Eye (tissue), 1 donor: ENCODE measurements around the gene RGS9.
A peak's percentile ranks its signal among the peaks of the same experiment; 100 is the strongest.

Experiments
- DNase-seq: peaks from one replicate; pipeline ENCODE4 v3.0.0-alpha.2; 2015

RGS9 gene

DNA sequence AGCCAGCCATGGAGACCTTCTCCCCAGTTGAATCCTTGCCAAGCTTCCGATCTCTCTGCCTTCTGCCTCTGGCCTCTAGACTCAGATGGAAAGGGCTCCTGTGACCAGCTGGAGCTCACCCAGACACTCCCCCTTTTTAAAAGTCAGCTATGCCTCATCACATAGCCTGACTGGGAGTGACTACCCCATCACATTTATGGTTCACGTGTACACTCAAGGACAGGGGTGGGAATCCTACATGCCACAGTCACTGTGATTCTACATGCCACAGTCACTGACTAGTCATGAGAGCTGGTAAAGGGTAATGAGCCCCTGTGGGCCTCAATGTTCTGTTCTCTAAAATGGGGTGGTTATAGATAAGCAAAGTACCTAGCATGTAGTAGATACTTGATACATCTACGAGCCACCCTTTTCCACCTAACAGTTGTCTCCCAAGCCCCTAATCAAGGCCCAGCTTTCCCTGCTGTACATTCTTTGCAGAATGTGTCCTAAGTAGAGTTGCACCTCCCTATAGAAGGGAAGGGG, 85.1 kb downstream of the RGS9 start:
- no peak for DNase-seq

DNA sequence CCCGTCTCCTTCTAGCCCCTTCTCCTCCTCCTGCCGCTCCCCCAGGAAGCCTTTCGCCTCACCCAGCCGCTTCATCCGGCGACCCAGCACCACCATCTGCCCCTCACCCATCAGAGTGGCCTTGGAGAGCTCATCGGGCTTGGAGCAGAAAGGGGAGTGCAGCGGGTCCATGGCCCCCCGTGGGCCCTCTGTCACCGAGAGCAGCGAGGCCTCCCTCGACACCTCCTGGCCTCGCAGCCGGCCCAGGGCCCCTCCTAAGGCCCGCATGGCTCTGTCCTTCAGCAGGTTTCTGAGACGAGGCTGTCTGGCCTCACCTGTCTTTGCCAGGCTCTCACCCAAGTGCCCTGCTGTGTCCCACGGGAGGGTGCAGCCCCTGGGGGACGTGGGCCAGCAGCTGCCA, 87.9 kb downstream of the RGS9 start:
- DNase-seq: no peak

DNA sequence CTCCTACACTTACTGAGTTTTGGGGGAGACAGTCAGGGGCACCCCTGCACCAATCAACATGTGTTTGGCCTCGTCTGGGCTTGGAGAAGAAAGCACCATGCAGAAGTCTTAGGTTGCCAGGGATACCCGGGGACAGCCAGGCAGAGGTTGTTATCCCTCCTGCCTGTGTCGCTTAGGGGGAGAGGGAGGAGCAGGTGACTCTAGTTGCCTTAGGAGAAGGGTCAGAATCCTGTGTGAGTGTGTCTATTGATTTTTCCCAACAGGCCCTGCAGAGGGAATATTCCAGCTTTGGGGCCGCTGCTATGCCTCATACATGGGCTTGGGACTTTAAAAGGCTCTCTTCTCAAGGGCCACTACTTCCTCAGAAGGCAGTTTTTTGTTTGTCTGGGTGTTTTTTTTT, 89.1 kb downstream of the RGS9 start:
- peak; percentile 21 for DNase-seq

DNA sequence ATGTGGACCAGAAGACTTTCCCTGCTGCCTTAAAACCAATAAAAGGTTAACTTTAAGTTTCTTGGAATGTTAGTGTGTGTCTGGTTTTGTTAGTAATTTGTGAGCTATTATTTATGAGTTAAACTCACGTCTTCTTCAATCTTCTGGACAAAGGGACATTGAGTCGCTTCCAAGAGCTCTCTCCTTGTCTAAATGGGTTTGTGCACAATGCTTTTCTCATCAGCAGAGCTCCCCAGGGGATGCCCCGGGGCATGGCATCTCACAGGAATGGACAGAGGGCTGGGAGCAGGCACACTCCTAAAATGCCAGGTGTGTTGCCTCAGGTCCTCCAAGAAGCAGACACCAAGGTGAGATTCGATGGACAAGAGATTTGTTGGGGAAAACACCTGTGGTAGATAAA, 90.5 kb downstream of the RGS9 start:
- DNase-seq: no peak

DNA sequence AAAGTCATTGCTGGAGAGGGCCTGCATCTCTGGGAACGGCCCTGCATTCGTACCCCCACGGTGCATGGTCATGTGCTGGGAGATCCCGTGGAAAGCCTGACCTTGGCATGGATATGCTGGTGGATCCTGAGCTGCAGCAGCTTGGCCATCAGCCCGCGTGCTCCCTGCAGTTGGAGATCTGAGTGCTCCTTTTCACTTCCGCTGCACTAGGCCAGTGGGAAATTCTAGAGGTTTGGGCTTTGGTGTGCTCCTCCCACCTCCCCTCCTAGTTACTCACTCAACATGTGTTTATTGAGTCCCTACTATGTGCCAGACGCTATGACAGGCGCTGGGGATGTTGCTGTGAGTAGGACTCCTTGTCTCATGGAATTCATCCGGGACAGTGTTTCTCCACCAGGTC, 91.1 kb downstream of the RGS9 start:
- DNase-seq: no peak

DNA sequence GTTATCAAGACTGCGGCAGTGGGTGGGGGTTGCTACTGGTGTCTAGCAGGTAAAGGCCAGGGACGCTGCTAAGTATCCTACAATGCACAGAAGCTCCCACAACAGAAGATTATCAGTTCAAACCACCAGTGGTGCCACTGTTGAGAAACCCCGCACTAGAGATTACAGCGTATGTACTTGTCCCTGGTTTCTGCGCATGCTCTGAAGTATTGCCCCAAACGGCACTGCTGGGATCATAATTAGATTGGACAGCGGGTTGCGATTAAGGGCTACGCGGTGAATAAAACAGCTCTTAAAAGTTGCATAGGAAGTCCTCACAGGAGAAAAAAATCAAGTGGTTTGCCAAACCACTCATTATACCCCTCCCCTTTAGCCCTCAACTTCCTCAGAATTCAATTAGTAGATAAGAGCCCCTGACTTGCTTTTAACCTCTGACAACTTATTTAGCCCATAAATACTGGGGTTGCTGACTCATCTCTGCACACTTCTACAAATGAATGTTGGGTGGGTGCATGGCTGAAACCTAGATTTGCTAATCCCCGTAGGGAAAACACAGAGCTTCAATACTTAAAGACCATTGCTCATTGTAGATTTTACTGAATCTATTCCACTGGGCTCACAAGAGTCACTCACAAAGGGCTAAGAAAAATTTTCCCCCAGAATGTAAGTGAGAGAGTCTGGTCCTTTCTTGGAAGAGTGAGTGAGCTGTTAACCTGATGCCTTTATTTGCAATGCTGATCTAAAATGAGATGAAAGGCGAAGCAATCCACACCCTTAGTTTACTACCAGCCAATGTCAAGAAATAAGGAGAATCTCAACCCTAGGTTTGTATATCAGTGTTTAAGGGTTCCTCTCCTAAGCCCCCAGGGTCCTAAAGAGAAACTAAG, 91.8 kb downstream of the RGS9 start:
- DNase-seq: peak; percentile 73

DNA sequence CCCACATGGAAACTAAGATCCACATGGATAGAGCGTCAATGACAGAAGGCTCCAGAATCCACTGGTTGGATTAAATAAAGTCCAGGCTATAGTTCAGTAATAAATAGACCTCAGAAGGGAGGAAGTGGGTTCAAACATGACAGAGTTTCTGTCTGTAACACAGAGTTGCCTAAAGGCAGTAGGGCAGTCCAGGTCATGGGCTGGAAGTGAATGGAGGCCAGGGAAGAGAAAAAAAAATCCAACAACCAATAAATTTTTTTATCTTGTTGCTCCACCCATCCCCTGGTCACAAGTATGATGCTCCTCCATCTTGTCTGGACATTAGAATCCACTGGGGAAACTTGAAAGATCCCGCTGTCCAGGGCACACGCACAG, 92.4 kb downstream of the RGS9 start:
- no peak for DNase-seq

DNA sequence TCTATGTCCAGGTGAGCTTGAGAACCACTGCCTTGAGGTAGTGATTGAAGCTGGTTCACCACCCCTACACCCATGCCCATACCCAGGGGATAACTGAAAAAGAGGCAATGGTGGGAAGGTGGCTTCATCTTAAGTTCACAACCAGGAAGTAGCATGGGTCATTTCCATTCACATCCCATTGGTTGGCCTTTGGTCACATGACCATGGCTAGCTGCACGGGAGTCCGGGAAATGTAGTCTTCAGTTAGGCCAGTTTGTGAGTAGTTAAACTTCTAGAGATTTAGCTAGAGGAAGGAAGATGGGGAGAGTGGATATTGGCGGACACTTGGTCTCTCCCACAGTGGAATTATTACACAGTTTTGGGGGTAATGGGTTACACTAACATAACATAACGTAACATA, 92.9 kb downstream of the RGS9 start:
- DNase-seq: no peak

DNA sequence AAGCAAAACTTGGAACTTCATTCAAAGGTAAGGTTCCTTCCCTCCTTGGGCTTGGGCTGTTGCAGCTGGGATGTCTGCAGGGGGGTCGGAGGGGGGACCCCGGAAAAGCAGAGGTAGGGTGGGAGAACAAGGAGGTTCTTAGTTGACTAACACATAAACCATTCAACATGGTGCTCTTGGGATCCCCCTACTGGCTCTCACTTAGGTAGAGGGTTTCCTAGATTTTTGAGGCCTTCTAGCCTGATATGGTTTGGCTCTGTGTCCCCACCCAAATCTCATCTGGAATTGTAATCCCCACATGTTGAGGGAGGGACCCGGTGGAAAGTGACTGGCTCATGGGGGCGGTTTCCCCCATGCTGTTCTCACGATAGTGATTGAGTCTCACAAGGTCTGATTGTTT, 93.9 kb downstream of the RGS9 start:
- no peak for DNase-seq

DNA sequence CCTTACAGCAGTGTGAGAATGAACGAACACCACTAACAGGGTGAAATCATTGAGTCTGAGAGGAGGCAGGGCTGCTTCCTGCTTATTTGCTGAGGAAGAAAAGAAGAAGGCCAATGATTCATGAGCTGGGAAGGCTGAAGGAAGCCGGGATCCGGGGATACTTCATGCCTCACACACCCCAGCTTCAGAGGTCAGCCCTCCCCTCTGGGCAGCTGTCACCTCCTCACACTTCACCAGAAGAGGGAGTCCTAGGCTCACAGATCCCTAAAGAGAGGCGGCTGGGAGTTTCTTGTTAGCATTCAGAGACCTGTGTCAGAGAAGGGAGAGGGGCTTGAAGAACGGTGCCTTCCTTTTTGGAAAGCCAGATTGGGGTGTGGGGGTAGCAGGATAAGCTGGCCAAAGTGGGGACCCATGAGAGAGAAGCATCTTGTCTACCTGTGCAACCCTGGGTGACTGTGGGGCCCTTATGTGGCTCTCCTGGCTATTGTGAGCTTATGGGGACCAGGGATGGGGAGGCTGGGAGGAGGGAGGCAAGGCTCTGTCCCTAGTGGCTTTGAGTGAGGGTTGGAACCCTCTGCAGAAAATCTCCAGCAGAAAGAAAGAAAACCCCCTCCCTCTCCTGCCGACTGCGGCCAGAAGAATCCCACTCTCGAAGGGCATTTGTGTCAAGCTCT, 94.6 kb downstream of the RGS9 start:
- peak; percentile 89 for DNase-seq

DNA sequence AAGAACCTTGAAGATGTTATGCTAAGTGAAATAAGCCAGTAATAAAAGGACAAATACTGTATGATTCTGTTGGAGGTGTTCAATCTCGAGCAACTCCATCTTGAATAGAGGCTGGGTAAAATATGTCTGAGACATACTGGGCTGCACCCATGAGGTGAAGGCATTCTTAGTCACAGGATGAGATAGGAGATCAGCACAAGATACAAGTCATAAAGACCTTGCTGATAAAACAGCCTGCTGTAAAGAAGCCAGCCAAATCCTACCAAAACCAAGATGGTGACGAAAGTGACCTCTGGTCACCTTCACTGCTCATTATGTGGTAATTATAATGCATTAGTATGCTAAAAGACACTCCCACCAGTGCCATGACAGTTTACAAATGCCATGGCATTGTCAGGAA, 98.1 kb downstream of the RGS9 start:
- DNase-seq: no peak

DNA sequence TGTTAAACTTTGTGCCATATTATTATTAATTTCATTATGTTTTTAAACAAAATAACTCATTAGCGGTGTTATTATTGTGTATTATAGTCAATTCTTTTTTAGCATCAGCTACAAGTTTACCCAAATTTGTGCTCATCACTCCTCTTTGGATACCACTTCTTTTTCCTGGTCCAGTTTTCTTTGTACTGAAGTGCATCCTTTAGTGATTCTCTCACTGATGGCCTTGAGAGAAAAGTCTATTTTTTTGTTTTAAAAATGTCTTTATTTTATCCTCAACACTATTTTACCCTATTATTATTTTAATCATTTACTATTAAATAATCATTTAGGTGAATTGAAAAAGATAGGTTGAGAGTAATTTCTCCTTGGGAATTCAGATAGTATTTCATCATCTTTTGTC, 99.2 kb downstream of the RGS9 start:
- DNase-seq: no peak

DNA sequence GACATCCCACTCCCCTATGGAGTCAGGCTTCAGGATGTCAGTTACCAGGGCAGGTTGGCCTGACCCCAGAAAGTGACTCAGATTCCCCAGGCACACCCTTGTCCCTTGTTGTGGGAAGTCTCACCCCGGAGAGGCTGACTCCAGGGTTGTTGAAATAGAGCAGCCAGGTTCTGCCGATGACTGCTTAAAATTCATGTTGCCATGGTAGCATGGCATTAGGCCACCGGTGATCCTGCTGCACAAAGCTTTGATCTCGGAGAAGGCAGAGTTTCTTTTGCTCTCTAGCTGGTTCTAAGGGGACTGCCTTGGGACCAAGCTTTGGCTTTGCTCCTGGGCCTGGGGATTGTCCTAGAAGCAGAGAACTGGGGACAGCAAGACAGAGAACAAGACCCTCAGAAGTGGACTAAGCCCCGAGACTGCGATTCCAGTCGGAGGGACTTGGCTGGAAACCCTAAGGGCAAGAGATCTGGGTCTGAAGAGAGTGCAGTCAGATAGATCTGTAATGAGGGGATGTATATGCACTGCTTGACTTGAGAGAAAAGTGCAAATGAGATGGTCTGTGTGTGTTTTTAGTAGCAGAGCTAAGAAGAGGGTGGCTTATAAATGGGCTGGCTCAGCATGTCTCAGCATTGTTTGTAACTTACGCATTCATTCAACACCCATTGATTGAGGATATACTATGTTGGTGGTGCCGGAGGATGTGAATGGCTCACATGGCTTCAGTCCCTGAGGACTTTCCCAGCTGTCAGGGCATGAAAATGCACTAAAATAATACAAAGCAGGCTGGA, 106.9 kb downstream of the RGS9 start:
- peak; percentile 52 for DNase-seq

DNA sequence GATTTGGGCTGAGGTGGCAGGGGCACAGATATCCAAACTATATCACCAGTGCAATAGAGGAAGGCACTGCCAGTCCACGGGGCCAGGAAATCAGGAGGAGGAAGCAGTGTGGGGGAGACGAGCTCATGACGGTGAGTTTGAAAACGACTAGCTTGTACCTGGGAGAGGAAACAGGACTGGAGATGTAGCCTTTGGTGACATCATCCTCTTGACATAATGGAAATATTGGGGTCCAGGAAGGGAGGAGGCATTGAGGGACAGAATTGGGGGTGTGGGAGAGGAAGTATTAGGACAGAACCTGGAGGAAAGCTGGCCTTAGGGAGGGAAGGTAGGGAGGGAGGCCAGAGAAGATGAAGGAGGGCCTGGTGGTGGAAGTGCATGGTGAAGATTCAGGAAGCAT, 109.1 kb downstream of the RGS9 start:
- no peak for DNase-seq

DNA sequence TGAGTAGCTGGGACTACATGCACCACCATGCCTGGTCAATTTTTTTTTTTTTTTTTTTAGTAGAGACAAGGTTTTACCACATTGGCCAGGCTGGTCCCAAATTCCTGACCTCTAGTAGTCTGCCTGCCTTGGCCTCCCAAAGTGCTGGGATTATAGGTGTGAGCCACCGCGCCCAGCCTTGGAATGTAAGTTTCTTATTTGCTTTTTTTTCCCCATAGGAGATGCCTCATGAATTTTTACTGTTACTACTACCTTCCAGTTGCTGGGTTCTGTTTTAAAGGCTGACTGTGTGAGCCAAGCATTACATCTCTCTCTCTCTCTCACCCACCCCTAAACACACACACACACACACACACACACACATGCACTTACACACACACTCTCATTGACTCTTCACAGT, 112.6 kb downstream of the RGS9 start:
- DNase-seq: no peak

DNA sequence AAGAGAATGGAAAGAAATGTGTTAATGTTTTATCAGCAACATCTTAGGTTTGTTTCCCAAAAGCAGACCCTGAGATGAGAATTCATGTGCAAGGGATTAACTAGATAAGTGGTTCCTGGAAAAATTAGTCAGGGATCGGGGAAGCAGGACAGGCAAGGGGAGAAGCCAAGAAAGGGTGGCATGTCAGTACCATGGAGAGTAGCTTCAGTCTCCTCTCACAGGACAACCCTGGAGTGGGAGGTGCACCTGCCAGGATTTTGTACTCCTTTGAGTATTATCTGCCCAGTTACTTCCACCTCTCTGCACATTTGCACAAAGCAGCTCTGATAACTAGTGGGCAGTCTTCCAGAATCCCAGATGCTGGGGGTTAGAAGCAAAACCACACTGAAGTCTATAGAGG, 117.0 kb downstream of the RGS9 start:
- no peak for DNase-seq

DNA sequence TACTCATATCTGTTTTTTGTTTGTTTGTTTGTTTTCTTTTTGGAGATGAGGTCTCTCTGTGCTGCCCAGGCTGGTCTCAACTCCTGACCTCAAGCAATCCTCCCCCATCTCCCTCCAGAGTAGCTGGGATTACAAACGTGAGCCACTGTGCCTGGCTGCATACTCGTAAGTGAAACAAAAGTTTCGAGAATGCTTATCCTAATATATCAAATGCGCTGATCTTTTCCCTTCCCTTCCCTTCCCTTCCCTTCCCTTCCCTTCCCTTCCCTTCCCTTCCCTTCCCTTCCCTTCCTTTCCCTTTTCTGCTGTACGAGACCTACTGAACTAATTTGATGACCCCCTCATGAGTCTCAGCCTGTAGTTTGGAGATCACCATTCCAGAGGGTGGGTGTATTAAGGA, 122.1 kb downstream of the RGS9 start:
- DNase-seq: no peak

DNA sequence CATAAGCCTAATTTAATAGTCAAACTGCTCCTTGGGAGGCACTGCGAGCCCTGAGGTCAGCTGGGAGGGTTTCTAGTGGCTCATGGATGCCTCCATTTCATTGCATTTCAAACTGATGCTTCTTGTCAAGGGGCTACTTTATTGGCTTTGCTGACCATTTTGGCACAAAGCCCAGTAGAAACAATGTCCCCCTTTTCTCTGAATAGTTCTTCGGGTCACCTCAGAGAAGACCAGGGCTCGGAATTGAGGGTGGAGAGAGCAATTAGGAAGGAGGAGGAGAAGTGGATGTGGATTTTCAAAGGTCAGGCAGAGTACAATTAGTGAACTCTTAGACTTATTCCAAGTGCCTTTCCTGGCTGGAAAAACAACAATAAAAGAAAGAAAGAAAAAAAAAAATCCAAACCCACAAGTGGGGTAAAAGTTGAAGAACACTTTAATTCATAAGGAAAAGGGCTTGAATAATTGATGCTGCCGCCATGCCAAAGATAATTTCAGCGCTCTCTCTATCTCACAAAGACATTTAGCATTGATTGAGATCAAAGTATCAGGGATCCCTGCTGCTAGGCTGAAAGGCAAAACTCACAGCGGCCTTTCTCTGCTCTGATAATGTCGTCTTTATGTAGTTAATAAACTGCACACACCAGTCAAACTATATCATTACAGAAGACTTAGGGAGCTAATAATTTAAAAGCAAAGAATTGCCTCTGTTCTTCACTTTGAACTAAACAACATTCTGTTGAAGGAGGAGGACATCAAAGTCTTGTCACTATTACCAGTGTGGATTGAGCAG, 122.7 kb downstream of the RGS9 start:
- peak; percentile 60 for DNase-seq

DNA sequence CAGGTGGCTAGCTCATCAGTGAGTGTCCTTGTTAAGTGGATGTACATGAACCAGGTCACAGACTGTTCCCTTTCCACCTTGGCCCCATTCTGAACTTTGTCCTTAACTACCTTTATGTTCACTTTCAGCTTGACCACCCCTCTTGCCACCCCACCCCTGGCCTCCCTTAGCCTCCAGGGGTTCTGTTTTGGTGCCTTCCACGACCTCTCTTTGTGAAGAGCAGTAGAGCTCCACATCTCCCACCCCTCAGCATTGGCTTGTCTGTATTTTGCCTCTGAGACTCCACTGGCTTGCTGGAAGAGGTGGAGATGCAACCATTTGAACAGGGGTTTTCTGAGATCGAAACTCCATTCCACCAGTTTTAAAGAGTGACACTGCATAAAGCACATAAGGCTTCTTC, 123.5 kb downstream of the RGS9 start:
- DNase-seq: no peak

DNA sequence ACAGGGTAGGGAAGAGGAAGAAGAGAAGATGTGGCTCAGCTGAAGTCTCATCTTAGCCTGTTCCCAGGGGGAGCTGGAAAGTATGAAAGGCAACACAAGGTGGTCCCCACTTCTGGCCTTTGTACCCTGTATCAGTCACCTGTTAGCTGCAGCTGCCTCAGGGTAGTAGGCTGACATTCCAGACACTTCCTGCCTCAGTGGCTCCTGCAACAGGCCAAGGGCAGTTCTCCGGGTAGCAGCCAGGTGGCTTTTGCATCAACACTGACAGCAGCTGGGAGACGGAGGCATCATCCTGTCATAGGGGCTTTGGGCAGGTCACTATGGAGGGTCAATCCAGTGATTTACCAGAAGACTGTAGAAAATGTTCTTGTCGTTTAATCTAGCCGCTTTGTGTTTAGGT, 124.0 kb downstream of the RGS9 start:
- no peak for DNase-seq

DNA sequence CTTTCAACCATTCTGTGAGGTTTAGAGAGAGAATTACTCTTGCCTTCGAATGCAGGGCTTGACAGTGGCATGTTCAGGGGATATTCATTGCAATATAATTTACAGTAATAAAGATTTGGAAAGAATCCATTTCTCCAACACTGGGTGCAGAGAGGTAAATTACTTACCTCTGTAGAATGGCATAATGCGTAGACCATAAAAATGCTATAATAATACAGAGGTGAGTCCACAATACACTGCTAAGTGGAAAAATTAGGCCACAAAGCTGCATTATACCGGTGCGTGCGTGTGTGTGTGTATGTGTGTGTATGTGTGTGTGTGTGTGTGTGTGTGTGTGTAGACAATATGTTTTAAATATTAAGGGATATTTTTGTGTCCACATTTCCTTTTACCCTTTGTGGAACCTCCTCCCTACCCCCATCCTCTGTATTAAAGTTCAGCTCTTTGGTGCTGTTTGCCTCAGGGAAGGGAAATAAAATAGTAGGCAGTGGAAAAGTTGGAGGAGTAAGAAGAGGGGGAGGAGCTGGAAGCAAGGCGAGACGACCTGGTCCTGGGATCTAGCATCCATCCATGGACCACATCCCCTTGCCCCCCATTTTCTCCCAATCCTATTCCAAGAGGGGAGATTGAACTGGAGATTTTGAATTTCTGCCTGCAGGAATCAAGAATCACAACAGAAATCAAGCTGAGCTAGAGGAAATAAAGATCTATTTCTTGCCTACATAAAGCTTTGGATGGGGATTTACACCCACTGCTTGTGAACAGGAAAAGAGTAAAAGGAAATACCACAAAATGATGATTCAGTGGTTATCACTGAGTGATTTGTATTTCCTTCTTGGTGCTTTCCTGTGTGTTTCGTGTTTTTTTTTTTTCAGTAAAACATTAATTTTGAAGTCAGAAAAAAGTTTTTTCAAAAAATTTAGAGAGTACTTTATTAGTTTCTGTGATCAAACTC, 124.8 kb downstream of the RGS9 start:
- DNase-seq: no peak

DNA sequence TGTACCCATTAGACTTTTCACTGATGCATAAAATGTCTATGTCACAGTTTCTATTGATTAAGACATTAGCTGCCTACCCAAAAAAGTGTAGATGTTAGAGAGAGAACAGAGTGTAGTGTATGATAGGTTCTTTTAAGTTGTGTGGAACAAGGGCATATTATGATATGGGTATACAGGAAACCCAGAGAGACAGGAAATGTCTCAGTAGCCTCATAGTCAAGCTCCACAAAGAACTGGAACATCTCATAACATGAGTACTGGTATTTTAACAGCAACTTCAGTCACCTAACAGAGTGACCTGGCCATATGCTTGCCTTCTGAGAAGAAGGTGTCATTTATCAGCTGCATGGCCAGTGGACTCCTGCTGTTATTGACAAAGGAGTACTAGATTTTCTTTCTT, 128.1 kb downstream of the RGS9 start:
- no peak for DNase-seq
